ENCODE measurements around the gene SLC39A11.

The SLC39A11 gene

GRCh38 chr17:72609501-72609900 lies 483.0 kb downstream of the SLC39A11 start:
- no peak for DNase-seq (ENCODE audit: low read depth)
- no peak for TF ChIP-seq CTCF (conservative IDR thresholded peaks at IDR 0.05; ENCODE audit: low read depth, low read length)
- H3K4me3 ChIP-seq (ENCODE audit: low read depth, low read length) = no peak overlapping the region

- no peak for TF ChIP-seq CTCF (conservative IDR thresholded peaks at IDR 0.05; ENCODE audit: low read depth, low read length)
- H3K4me3 ChIP-seq (ENCODE audit: low read depth, low read length) = no peak overlapping the region
- DNase-seq (ENCODE audit: low read depth) = no peak
These were observed 484.1 kb downstream of the SLC39A11 start for GRCh38 chr17:72608436-72608835.

- no peak for DNase-seq (ENCODE audit: low read depth)
- TF ChIP-seq CTCF (conservative IDR thresholded peaks at IDR 0.05; ENCODE audit: low read depth, low read length) = no peak
- H3K4me3 ChIP-seq (ENCODE audit: low read depth, low read length) = no peak overlapping the region
These were observed 485.8 kb downstream of the SLC39A11 start for GRCh38 chr17:72606656-72607055.

- TF ChIP-seq CTCF (conservative IDR thresholded peaks at IDR 0.05; ENCODE audit: low read depth, low read length) = no peak
- no peak overlapping the region for H3K4me3 ChIP-seq (ENCODE audit: low read depth, low read length)
- no peak for DNase-seq (ENCODE audit: low read depth)
These were observed 486.9 kb downstream of the SLC39A11 start for GRCh38 chr17:72605543-72605942.

GRCh38 chr17:72604518-72604917 lies 488.0 kb downstream of the SLC39A11 start:
- TF ChIP-seq CTCF (conservative IDR thresholded peaks at IDR 0.05; ENCODE audit: low read depth, low read length) = no peak
- no peak for DNase-seq (ENCODE audit: low read depth)
- H3K4me3 ChIP-seq (ENCODE audit: low read depth, low read length) = no peak overlapping the region

- no peak for TF ChIP-seq CTCF (conservative IDR thresholded peaks at IDR 0.05; ENCODE audit: low read depth, low read length)
- no peak overlapping the region for H3K4me3 ChIP-seq (ENCODE audit: low read depth, low read length)
- peak; percentile 74 for DNase-seq (ENCODE audit: low read depth)
These were observed 488.9 kb downstream of the SLC39A11 start for GRCh38 chr17:72603420-72604242.
